WERI-Rb-1 (cell line): ENCODE data around the gene ADAP1.

Experiments used
- DNase-seq: peaks from one replicate; pipeline ENCODE4 v3.0.0-alpha.2; 2020
- H3K27ac ChIP-seq: fragments of 250-450 bp; sonication (Bioruptor Pico); 2 replicates; pipeline ENCODE4 v1.5.1; 2020; ENCODE audit warnings: mild to moderate bottlenecking, moderate library complexity
- H3K27me3 ChIP-seq: fragments of 250-450 bp; sonication (Bioruptor Pico); 2 replicates; pipeline ENCODE4 v1.5.1; 2021; ENCODE audit warnings: mild to moderate bottlenecking, low read depth, moderate library complexity; ENCODE audit not compliant: insufficient read depth, severe bottlenecking
- H3K36me3 ChIP-seq: fragments of 250-450 bp; sonication (Bioruptor Pico); 2 replicates; pipeline ENCODE4 v1.5.1; 2020; ENCODE audit warnings: mild to moderate bottlenecking, moderate library complexity
- H3K4me3 ChIP-seq: 2 replicates; pipeline ENCODE4 v1.5.1; 2011; ENCODE audit warnings: low read depth, mild to moderate bottlenecking, control low read depth, low read length
- H3K9me3 ChIP-seq: fragments of 250-450 bp; sonication (Bioruptor Pico); 2 replicates; pipeline ENCODE4 v1.5.1; 2021; ENCODE audit warnings: mild to moderate bottlenecking, moderate library complexity; ENCODE audit not compliant: severe bottlenecking
- CTCF ChIP-seq: IDR thresholded peaks from 2 replicates; pipeline ENCODE4 v1.5.1; 2011; ENCODE audit warnings: low read depth, mild to moderate bottlenecking, control low read depth, inconsistent platforms, low read length

Gene ADAP1

GRCh38 chr7:957418-958220 lies 3.1 kb upstream of the ADAP1 start:
- no peak for DNase-seq
- TF ChIP-seq CTCF, result no peak
- no peak overlapping the region for H3K27ac ChIP-seq
- H3K4me3 ChIP-seq, result no peak overlapping the region
- no peaks in the 10 kb centered on the region for H3K9me3 ChIP-seq
- H3K36me3 ChIP-seq, result no peaks in the 10 kb centered on the region
- peaks cover 4% of the 10 kb centered on the region for H3K27me3 ChIP-seq

- Histone ChIP-seq H3K27ac (no peak overlapping the region), H3K4me3 (no peak overlapping the region), H3K36me3 (no peaks in the 10 kb centered on the region), H3K27me3 (peaks cover 4% of the 10 kb centered on the region), H3K9me3 (no peaks in the 10 kb centered on the region)
- no peak for TF ChIP-seq CTCF
- no peak for DNase-seq
These were observed 1.6 kb upstream of the ADAP1 start for GRCh38 chr7:956031-956430.

GRCh38 chr7:953547-954327 lies 743 bp downstream of the ADAP1 start:
- no peak overlapping the region for H3K27ac ChIP-seq
- no peaks in the 10 kb centered on the region for H3K36me3 ChIP-seq
- peak overlapping the region; percentile 48 for H3K4me3 ChIP-seq
- TF ChIP-seq CTCF, result no peak
- no peaks in the 10 kb centered on the region for H3K9me3 ChIP-seq
- peak; percentile 54 for DNase-seq
- peaks cover 4% of the 10 kb centered on the region for H3K27me3 ChIP-seq

GRCh38 chr7:952548-953441 lies 1.7 kb downstream of the ADAP1 start:
- Histone ChIP-seq H3K36me3 (no peaks in the 10 kb centered on the region), H3K4me3 (no peak overlapping the region), H3K9me3 (no peaks in the 10 kb centered on the region), H3K27ac (no peak overlapping the region), H3K27me3 (peaks cover 4% of the 10 kb centered on the region)
- DNase-seq, result no peak
- TF ChIP-seq CTCF, result no peak

GRCh38 chr7:951881-952547 lies 2.5 kb downstream of the ADAP1 start:
- H3K9me3 ChIP-seq, result no peaks in the 10 kb centered on the region
- H3K4me3 ChIP-seq, result no peak overlapping the region
- H3K27ac ChIP-seq, result no peak overlapping the region
- no peak for DNase-seq
- peaks cover 4% of the 10 kb centered on the region for H3K27me3 ChIP-seq
- H3K36me3 ChIP-seq, result no peaks in the 10 kb centered on the region
- TF ChIP-seq CTCF, result no peak
